ENCODE measurements around the gene PCSK6.

- TF ChIP-seq RAD21 (IDR thresholded peaks at IDR 0.05 in 1 of 2, conservative IDR thresholded peaks at IDR 0.05 in 1 of 2; ENCODE audit: low read depth in 2 of 2, low read length in 2 of 2) (no peak), CHD2 (IDR thresholded peaks at IDR 0.05; ENCODE audit: low read length) (no peak), POLR2A (IDR thresholded peaks at IDR 0.05; ENCODE audit: control extremely low read depth in 1 of 2, low read depth in 2 of 2, low read length in 2 of 2) (no peak), SIN3A (conservative IDR thresholded peaks at IDR 0.05 in 1 of 2, IDR thresholded peaks at IDR 0.05 in 1 of 2; ENCODE audit: low read depth in 1 of 2, low read length in 2 of 2) (no peak), ATF3 (IDR thresholded peaks at IDR 0.05; ENCODE audit: insufficient read depth, low read depth, low read length) (no peak), JUN (IDR thresholded peaks at IDR 0.05; ENCODE audit: low read depth, low read length) (no peak), POLR2AphosphoS5 (IDR thresholded peaks at IDR 0.05; ENCODE audit: low read depth, low read length) (no peak)
- TF ChIP-seq, protein P1, sequence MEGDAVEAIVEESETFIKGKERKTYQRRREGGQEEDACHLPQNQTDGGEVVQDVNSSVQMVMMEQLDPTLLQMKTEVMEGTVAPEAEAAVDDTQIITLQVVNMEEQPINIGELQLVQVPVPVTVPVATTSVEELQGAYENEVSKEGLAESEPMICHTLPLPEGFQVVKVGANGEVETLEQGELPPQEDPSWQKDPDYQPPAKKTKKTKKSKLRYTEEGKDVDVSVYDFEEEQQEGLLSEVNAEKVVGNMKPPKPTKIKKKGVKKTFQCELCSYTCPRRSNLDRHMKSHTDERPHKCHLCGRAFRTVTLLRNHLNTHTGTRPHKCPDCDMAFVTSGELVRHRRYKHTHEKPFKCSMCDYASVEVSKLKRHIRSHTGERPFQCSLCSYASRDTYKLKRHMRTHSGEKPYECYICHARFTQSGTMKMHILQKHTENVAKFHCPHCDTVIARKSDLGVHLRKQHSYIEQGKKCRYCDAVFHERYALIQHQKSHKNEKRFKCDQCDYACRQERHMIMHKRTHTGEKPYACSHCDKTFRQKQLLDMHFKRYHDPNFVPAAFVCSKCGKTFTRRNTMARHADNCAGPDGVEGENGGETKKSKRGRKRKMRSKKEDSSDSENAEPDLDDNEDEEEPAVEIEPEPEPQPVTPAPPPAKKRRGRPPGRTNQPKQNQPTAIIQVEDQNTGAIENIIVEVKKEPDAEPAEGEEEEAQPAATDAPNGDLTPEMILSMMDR (IDR thresholded peaks at IDR 0.05; ENCODE audit: control extremely low read depth in 1 of 3, insufficient read depth in 1 of 3, low read depth in 1 of 3, low read length in 3 of 3): no peak
Measured at GRCh38 chr15:101433396-101433795, 56.1 kb downstream of the PCSK6 start.

Measured in H1 (cell line).